ENCODE measurements around the gene SBF2.

DNA sequence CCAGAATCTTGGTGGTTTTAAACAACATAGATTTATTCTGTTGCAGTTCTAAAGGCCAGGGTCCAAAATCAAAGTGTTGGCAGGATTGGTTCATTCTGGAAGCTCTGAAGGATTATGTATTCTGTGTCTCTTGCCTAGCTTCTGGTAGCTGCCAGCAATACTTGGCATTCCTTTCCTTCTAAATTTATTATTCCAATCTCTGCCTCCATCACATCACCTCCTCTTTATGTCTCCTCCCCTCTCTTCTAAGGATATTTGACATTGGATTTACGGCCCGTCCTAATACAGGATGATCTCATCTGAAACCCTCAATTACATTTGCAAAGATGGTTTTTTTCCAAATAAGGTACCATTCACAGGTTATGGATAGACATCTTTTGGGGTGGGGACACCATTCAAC, 186.5 kb downstream of the SBF2 start:
- TF ChIP-seq, protein P1, sequence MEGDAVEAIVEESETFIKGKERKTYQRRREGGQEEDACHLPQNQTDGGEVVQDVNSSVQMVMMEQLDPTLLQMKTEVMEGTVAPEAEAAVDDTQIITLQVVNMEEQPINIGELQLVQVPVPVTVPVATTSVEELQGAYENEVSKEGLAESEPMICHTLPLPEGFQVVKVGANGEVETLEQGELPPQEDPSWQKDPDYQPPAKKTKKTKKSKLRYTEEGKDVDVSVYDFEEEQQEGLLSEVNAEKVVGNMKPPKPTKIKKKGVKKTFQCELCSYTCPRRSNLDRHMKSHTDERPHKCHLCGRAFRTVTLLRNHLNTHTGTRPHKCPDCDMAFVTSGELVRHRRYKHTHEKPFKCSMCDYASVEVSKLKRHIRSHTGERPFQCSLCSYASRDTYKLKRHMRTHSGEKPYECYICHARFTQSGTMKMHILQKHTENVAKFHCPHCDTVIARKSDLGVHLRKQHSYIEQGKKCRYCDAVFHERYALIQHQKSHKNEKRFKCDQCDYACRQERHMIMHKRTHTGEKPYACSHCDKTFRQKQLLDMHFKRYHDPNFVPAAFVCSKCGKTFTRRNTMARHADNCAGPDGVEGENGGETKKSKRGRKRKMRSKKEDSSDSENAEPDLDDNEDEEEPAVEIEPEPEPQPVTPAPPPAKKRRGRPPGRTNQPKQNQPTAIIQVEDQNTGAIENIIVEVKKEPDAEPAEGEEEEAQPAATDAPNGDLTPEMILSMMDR (IDR thresholded peaks at IDR 0.05), result no peak
- TF ChIP-seq EP300 (IDR thresholded peaks at IDR 0.05), result no peak
